ENCODE data around the gene RAPGEF6. TPM values are rescaled to one million over a fixed set of nuclear protein-coding genes. Genes with fewer than 3 reads are reported as not detected.
"Not testable (repeated sequence)": the region's sequence is repeated elsewhere in the genome, so short reads cannot be mapped to it uniquely, and the experiment has no call there.

Gene RAPGEF6
- total RNA-seq, 4 donors from 2014 or later: 14.0 to 23.7 (median 17.9) TPM

DNA sequence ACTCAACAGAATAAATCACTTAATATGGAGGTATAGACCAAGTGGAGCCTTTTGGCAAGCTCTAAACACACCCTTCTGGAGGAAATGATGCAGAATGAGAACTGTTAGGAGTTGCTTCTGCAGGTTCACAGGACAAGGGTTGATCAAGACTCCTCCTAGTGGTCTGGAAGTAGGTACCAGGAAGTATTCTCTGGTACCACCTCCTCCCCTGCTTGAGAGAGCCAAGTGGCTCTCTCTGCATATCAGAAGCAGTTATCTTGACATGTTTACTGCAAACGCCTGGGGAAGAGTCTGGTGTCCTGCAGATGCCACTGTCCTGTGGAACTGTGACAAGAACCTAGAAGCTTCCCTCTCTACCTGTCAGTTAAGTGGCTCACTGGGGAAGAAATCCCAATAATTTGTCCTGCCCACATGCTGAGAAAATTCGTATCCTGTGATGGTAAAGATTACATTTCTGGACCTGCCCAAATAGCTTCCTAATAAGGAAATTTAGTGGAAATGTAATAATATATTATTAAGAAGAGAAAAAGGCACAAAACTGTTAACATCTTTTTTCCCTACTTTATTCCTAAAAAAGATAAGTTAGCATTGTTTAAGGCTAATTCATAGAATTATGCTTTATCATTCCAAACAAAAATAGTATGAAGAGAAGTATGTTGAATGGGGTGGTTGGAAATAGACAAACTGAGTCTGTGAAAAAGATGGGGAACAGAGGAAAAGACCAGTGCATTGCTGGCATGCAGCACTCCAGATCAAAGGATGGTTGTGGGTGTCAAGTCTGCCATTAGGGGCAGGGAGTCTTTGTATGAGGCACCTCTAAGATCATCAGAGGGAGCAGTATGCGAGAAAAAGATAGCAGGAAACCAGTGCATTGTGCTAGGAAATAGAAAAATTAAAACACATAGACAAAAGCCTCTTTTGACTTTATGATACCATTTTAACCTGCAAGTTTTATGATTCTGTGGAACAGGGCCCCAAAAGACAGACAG lies 252.3 kb downstream of the RAPGEF6 start:
- Histone ChIP-seq H3K27ac (no peak overlapping the region), H3K27me3 (no peaks in the 10 kb centered on the region), H3K4me3 (no peak overlapping the region), H3K9me3 (no peaks in the 10 kb centered on the region), H3K4me1 (peaks cover 0 to 50% (median 0%) of the 10 kb centered on the region in 3 donors), H3K36me3 (no peaks in the 10 kb centered on the region)
- no peak for ATAC-seq
- WGBS, 2 donors (ENCODE audit: low coverage in 1 of 2): 80 to 88% methylated on average over 2 of the region's 3 CpGs
- TF ChIP-seq, protein P1, sequence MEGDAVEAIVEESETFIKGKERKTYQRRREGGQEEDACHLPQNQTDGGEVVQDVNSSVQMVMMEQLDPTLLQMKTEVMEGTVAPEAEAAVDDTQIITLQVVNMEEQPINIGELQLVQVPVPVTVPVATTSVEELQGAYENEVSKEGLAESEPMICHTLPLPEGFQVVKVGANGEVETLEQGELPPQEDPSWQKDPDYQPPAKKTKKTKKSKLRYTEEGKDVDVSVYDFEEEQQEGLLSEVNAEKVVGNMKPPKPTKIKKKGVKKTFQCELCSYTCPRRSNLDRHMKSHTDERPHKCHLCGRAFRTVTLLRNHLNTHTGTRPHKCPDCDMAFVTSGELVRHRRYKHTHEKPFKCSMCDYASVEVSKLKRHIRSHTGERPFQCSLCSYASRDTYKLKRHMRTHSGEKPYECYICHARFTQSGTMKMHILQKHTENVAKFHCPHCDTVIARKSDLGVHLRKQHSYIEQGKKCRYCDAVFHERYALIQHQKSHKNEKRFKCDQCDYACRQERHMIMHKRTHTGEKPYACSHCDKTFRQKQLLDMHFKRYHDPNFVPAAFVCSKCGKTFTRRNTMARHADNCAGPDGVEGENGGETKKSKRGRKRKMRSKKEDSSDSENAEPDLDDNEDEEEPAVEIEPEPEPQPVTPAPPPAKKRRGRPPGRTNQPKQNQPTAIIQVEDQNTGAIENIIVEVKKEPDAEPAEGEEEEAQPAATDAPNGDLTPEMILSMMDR (IDR thresholded peaks at IDR 0.05): peak in 1 of 4 experiments; percentile 42
- no peak for TF ChIP-seq EP300 (IDR thresholded peaks at IDR 0.05)

- peaks cover 0 to 53% (median 0%) of the 10 kb centered on the region in 3 donors for H3K4me1 ChIP-seq
Observed at GRCh38 chr5:131381777-131382176, 253.3 kb downstream of the RAPGEF6 start.

DNA sequence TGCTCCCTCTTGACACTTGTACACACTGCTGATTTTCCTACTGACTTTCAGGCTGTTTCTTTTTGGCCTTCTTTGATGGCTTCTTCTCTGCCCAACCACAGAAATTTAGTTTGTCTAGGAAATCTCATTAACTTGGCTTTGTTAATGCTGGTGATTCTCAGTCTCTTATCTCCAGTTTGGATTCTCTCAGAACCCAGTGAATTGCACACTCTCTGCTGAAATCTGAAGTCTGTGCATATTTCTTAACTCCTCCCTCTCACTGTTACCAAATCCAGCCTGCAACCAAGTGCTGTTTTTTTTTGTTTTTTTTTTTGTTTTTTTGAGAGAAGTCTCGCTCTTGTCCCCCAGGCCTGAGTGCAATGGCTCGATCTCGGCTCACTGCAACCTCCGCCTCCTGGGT lies 254.0 kb downstream of the RAPGEF6 start:
- Histone ChIP-seq H3K27ac (no peak overlapping the region), H3K27me3 (no peaks in the 10 kb centered on the region), H3K4me1 (peaks cover 0 to 46% (median 0%) of the 10 kb centered on the region in 3 donors), H3K36me3 (no peaks in the 10 kb centered on the region), H3K4me3 (no peak overlapping the region), H3K9me3 (no peaks in the 10 kb centered on the region)
- TF ChIP-seq POLR2AphosphoS5 (IDR thresholded peaks at IDR 0.05) (no peak), EP300 (IDR thresholded peaks at IDR 0.05) (no peak), POLR2A (IDR thresholded peaks at IDR 0.05) (no peak)
- TF ChIP-seq, protein P1 (IDR thresholded peaks at IDR 0.05): no peak
- 100% methylated on average over 3 of the region's 4 CpGs; no CpG with 5 or more reads in 1 of the 2 donors for WGBS, 2 donors (ENCODE audit: low coverage in 1 of 2)
- ATAC-seq: no peak

More at GRCh38 chr5:131381777-131382176, 253.3 kb downstream of the RAPGEF6 start:
- Histone ChIP-seq H3K36me3 (no peaks in the 10 kb centered on the region), H3K9me3 (no peaks in the 10 kb centered on the region), H3K27me3 (no peaks in the 10 kb centered on the region), H3K4me3 (no peak overlapping the region), H3K27ac (no peak overlapping the region)
- 95 to 100% methylated on average over 2 of the region's 2 CpGs for WGBS, 2 donors (ENCODE audit: low coverage in 1 of 2)
- TF ChIP-seq POLR2A (IDR thresholded peaks at IDR 0.05): no peak
- TF ChIP-seq, protein P1 (IDR thresholded peaks at IDR 0.05): no peak
- TF ChIP-seq POLR2AphosphoS5 (IDR thresholded peaks at IDR 0.05): no peak
- no peak for TF ChIP-seq EP300 (IDR thresholded peaks at IDR 0.05)
- no peak for ATAC-seq

GRCh38 chr5:131380238-131380637 lies 254.8 kb downstream of the RAPGEF6 start:
- 83% methylated on average over 1 to 2 of the region's 2 CpGs for WGBS, 2 donors (ENCODE audit: low coverage in 1 of 2)
- H3K9me3 ChIP-seq, H3K4me3 ChIP-seq, H3K27me3 ChIP-seq, ATAC-seq, H3K36me3 ChIP-seq: not testable (repeated sequence)
- H3K4me1 ChIP-seq: peaks cover 0 to 43% (median 0%) of the 10 kb centered on the region in 3 donors
- peak overlapping the region in 2 of 4 donors; percentile 8 to 54 for H3K27ac ChIP-seq

GRCh38 chr5:131379723-131380122 lies 255.3 kb downstream of the RAPGEF6 start:
- ATAC-seq: peak; percentile 46
- WGBS, 2 donors (ENCODE audit: low coverage in 1 of 2): 62 to 80% methylated on average over 7 of the region's 7 CpGs

More at GRCh38 chr5:131379723-131380122, 255.3 kb downstream of the RAPGEF6 start:
- peak overlapping the region in 3 of 4 donors; percentile 8 to 69 (median 54) for H3K27ac ChIP-seq
- H3K27me3 ChIP-seq: no peaks in the 10 kb centered on the region
- no peaks in the 10 kb centered on the region for H3K9me3 ChIP-seq
- no peak for TF ChIP-seq EP300 (IDR thresholded peaks at IDR 0.05)
- TF ChIP-seq, protein P1 (IDR thresholded peaks at IDR 0.05): no peak
- TF ChIP-seq POLR2A (IDR thresholded peaks at IDR 0.05): no peak
- TF ChIP-seq POLR2AphosphoS5 (IDR thresholded peaks at IDR 0.05): no peak
- H3K36me3 ChIP-seq: no peaks in the 10 kb centered on the region
- H3K4me1 ChIP-seq: peaks cover 0 to 38% (median 0%) of the 10 kb centered on the region in 3 donors
- H3K4me3 ChIP-seq: no peak overlapping the region
